HEK293 (cell line): ENCODE results near the gene TOMM7.

ENCODE experiments used
- ZNF146 ChIP-seq: fragments of 450-650 bp; formaldehyde crosslinking; IDR thresholded peaks from 2 replicates; pipeline ENCODE4 v1.5.1; 2016; ENCODE audit warnings: missing biosample characterization, missing genetic modification characterization
- ZNF221 ChIP-seq: fragments of 450-650 bp; formaldehyde crosslinking; IDR thresholded peaks from 2 replicates; pipeline ENCODE4 v1.5.1; 2017; ENCODE audit warnings: missing biosample characterization, missing genetic modification characterization, borderline replicate concordance
- ZNF530 ChIP-seq: fragments of 450-650 bp; formaldehyde crosslinking; IDR thresholded peaks from 2 replicates; pipeline ENCODE4 v1.5.1; 2016; ENCODE audit warnings: low read depth, missing biosample characterization, missing genetic modification characterization
- ZNF558 ChIP-seq: fragments of 450-650 bp; formaldehyde crosslinking; IDR thresholded peaks from 2 replicates; pipeline ENCODE4 v1.5.1; 2016; ENCODE audit warnings: missing biosample characterization, missing genetic modification characterization
- TF ChIP-seq, protein P1 (sequence below): fragments of 450-650 bp; formaldehyde crosslinking; IDR thresholded peaks from 2 replicates; pipeline ENCODE4 v1.5.1; 2016; ENCODE audit warnings: missing biosample characterization, missing genetic modification characterization

DNA sequence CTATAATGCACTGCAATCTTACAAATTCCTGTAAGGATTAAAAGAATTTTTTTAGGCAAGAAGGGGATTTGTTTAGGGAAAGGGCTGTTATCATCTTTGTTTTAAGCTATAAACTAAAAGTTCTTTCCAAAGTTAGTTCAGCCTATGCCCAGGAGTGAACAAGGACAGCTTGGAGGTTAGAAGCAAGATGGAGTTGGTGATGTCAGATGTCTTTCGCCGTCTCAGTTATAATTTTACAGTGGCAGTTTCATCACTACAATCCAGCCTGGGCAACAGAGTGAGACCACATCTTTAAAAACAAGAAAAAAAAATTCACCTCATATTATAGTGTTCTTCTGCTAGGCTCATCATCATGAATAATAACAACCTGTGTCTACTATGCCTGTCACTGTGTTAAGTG is 2.1 kb upstream of the TOMM7 start:
- TF ChIP-seq ZNF530 (tag by site-specific recombination), result no peak
- no peak for TF ChIP-seq ZNF146 (tag by site-specific recombination)
- TF ChIP-seq, protein P1, sequence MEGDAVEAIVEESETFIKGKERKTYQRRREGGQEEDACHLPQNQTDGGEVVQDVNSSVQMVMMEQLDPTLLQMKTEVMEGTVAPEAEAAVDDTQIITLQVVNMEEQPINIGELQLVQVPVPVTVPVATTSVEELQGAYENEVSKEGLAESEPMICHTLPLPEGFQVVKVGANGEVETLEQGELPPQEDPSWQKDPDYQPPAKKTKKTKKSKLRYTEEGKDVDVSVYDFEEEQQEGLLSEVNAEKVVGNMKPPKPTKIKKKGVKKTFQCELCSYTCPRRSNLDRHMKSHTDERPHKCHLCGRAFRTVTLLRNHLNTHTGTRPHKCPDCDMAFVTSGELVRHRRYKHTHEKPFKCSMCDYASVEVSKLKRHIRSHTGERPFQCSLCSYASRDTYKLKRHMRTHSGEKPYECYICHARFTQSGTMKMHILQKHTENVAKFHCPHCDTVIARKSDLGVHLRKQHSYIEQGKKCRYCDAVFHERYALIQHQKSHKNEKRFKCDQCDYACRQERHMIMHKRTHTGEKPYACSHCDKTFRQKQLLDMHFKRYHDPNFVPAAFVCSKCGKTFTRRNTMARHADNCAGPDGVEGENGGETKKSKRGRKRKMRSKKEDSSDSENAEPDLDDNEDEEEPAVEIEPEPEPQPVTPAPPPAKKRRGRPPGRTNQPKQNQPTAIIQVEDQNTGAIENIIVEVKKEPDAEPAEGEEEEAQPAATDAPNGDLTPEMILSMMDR (tag by site-specific recombination), result no peak
- no peak for TF ChIP-seq ZNF558 (tag by site-specific recombination)
- TF ChIP-seq ZNF221 (tag by site-specific recombination), result no peak
